ENCODE results near the gene LY6G6C.
"Not testable (repeated sequence)": the region's sequence is repeated elsewhere in the genome, so short reads cannot be mapped to it uniquely, and the experiment has no call there.

Gene LY6G6C

GRCh38 chr6:31725502-31726350, 4.2 kb upstream of the LY6G6C start:
- no peak for DNase-seq

DNA sequence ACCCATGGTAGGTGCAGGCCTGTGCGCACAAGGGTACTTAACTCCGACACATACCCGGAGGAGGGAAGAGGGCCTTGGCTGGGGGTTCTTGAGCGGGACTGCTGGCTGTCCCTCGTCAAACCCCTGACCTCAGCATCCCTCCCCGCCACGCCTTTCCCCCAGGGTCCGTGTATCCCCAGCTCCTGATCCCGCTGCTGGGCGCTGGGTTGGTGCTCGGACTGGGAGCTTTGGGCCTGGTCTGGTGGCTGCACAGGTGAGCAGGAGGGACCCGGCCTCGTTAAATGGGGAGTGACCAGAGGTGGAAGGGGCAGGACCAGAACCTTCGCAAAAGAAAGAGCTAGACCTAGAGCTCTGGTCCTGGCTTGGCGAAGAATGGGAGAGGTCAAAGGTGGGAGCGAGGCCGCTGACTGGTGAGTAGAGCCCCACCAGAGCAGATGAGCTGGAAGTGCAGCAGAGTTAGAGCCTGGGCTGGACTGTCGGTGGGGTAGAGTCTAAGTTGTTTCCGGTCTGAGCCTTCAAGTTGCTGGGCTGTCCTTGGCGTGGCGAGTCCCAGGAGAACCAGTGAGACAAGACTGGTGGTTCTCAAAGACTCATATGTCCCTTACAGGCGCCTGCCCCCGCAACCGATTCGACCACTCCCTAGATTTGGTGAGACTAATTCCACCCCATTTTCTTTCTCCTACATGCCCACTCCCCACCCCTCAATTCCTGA, 2.6 kb upstream of the LY6G6C start:
- DNase-seq: no peak

GRCh38 chr6:31723245-31723979, 1.9 kb upstream of the LY6G6C start, which contains the start of gene MPIG6B:
MPIG6B (plus strand) TSS chr6:31723373; CDS start chr6:31723384, 11 bp downstream.
- DNase-seq: no peak

DNA sequence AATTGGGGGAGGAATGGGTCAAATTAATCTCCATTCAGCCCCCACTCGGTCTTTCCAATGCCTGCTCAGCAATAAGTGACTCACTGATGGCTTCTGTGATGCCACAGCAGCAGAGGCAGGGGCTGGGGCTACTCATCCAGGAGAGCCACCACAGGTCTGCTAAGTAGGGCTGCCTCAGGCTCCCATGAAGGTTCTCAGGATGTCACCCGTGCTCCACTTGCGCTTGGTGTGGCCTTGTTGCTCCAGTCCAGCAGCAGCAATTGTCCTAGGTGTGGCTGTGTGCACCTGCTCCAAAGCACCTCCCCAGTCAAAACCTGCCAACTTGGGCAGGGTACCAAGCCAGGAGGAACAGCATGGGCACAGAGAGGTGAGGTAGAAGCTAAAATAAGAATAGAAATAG, 627 bp upstream of the LY6G6C start:
- DNase-seq: no peak

- no peak for DNase-seq
Measured at GRCh38 chr6:31720196-31720770, 1.3 kb downstream of the LY6G6C start.

GRCh38 chr6:31719001-31719400, 2.5 kb downstream of the LY6G6C start:
- DNase-seq: no peak

GRCh38 chr6:31718265-31718664, 3.3 kb downstream of the LY6G6C start:
- no peak for DNase-seq

DNA sequence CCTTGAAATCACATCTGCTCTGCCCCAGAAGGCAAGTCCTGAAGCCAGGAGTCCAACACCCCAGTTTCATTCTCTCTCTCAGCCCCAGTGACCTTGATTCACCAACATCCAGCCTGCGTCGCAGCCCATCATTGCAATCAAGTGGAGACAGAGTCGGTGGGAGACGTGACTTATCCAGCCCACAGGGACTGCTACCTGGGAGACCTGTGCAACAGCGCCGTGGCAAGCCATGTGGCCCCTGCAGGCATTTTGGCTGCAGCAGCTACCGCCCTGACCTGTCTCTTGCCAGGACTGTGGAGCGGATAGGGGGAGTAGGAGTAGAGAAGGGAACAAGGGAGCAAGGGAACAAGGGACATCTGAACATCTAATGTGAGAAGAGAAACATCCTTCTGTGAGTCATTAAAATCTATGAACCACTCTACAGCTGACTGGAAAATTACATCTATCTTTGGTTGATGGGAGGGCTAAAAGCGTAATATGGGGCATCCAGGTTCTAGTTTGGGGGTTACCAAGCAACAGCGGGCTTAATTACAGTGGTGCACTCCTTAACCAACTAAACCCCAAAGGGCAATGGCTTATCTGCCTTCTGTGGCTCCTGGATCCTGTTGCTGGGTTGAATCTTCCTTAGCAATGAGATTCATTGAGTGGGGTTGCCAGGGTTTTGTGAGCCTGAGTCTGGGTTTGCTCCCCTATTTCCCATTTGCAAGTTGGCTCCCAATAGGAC, 3.9 kb downstream of the LY6G6C start:
- no peak for DNase-seq

GRCh38 chr6:31715022-31715958, 6.3 kb downstream of the LY6G6C start, which contains the start of gene LY6G6D:
LY6G6D (plus strand) TSS chr6:31715348; CDS start chr6:31715356, 8 bp downstream.
- DNase-seq: no peak

DNA sequence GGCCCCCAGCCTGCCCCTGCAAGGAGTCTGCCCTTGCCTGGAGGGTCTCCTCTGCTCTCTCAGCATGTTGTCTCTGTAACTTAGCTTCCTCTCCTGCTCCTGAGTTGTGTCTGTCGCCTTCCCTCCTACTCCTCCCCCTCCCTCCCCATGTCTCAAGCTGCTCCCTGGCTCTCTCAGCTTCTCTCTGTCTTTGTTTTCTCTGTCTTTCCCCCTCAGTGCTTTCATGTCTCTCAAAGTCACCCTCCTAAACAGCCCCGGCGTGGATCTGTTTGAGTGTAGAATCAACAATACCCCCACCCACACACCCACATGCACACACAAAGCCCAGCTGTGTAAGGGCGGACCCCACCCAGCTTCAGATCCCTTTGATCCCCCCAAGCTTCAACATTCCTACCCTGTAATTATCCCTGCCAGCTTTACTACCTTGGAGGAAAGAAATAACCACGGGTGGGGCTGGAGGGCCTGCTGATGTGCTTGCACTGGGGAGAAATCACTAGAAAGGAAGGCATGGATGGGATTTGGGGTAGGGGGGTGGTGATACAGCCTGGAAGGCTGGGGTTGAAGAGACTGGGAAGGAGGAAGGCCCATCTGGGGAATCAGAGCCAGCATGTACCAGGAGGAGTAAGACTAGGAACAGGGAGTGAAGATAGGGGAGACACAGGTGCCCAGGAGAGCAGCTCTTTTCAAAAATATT, 7.4 kb downstream of the LY6G6C start:
- no peak for DNase-seq

DNA sequence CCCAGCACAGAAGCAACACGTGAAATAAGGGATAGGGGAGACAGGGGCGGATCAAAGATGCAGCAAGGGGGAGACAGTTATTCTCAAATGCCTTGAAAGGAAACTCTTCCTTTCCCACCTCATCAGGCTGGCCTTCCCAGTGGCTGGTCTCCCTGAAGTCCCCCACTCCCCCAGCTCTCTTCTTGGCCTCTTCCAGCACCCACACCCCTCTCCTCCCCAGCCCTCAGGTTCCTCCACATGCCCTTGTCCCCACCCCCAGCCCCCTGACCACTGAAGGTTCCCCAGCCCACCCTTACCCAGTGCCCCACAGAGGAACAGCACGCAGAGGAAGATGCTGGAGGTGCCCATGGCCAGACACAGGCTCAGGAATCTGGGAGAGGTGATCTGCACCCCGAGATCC, 8.1 kb downstream of the LY6G6C start:
- no peak for DNase-seq

DNA sequence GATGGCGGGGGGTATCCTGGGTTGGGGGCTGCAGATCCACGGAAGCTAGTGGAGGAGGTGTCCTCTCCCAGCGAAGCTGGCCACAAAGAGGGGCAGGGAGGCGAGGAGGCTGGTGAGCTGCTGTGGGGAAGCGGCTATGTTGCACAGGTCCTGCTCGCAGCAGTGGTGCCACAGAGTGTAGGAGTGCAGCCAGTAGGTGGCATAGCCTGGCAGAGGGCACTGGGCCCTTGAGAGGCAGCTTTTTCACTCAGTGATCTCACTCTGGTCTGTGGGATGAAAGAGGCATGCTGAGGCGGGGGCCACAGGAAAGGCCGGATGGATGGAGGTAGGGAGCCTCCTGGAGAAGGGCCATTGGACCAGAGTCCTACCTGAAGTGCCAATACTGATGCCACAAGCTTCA, 9.2 kb downstream of the LY6G6C start:
- no peak for DNase-seq

GRCh38 chr6:31711233-31711632, 10.3 kb downstream of the LY6G6C start:
- DNase-seq: no peak

GRCh38 chr6:31710523-31711219, 10.9 kb downstream of the LY6G6C start:
- DNase-seq: no peak

DNA sequence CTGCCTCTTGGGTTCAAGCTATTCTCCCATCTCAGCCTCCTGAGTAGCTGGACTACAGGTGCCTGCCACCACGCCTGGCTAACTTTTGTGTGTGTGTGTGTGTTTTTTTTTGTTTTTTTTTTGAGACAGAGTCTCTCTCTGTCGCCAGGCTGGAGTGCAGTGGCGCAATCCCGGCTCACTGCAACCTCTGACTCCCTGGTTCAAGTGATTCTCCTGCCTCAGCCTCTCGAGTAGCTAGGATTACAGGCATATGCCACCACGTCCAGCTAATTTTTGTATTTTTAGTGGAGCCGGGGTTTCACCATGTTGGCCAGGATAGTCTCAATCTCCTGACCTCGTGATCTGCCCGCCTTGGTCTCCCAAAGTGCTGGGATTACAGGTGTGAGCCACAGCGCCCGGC, 12.4 kb downstream of the LY6G6C start:
- DNase-seq: not testable (repeated sequence)

GRCh38 chr6:31708224-31708623, 13.3 kb downstream of the LY6G6C start:
- no peak for DNase-seq

DNA sequence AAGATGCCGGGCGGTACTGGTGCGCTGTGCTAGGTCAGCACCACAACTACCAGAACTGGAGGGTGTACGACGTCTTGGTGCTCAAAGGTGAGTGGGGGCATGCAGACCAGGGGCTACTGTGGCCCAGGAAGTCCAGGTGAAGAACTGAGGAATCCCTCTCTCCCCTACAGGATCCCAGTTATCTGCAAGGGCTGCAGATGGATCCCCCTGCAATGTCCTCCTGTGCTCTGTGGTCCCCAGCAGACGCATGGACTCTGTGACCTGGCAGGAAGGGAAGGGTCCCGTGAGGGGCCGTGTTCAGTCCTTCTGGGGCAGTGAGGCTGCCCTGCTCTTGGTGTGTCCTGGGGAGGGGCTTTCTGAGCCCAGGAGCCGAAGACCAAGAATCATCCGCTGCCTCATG, 13.8 kb downstream of the LY6G6C start:
- no peak for DNase-seq

DNA sequence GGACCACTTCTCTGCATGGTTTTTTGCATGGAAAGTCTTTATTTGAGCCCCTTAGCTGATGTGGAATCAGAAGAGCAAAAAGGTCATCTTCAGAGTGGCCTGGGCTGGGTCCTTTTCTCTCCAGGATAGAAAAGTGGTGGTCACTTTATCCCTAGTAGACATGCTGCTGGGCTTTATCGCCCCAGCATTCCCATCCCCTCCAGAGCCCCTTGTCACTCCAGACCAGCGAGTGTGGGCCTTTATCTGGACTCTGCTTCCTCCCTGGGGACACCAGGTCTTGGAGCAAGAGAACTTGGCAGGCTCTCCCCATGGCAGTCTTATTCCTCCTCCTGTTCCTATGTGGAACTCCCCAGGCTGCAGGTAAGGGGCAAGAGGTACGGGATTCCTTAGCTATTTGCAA, 14.9 kb downstream of the LY6G6C start, which contains the start of gene LY6G6F:
TSS of gene LY6G6F (plus strand) at position 268 of the 400 bp plus-strand sequence. CDS start at position 309, 41 bp downstream.
- DNase-seq: no peak

GRCh38 chr6:31705931-31706330, 15.6 kb downstream of the LY6G6C start:
- no peak for DNase-seq

All from stimulated activated CD8-positive, alpha-beta memory T cell treated with anti-CD3 and anti-CD28 coated beads, Interleukin-4, amount 100 ng/mL, for 48 hours (primary cell).